ENCODE measurements around the gene NPAS3. TPM values are rescaled to one million over a fixed set of nuclear protein-coding genes. Genes with fewer than 3 reads are reported as not detected.

Gene NPAS3
- total RNA-seq, 4 donors from 2014 or later: 0.51 to 15.2 (median 6.6) TPM

- no peak for TF ChIP-seq POLR2A (IDR thresholded peaks at IDR 0.05)
- no peak for TF ChIP-seq CTCF (IDR thresholded peaks at IDR 0.05)
These were observed 514.3 kb downstream of the NPAS3 start for GRCh38 chr14:33452995-33453394.

GRCh38 chr14:33454022-33454595 lies 515.4 kb downstream of the NPAS3 start:
- Histone ChIP-seq H3K4me1 (no peaks in the 10 kb centered on the region), H3K27ac (no peak overlapping the region), H3K9me3 (no peaks in the 10 kb centered on the region), H3K27me3 (no peaks in the 10 kb centered on the region), H3K36me3 (no peaks in the 10 kb centered on the region), H3K4me3 (no peak overlapping the region)
- intact Hi-C loops (cut with DNase I; ENCODE audit: low total_unique reads): no loop called here
- TF ChIP-seq CTCF (IDR thresholded peaks at IDR 0.05) (no peak), POLR2A (IDR thresholded peaks at IDR 0.05) (no peak)
- DNase-seq: no peak

More at GRCh38 chr14:33452995-33453394, 514.3 kb downstream of the NPAS3 start:
- Histone ChIP-seq H3K36me3 (no peaks in the 10 kb centered on the region), H3K9me3 (no peaks in the 10 kb centered on the region), H3K4me3 (no peak overlapping the region), H3K27me3 (no peaks in the 10 kb centered on the region), H3K4me1 (no peaks in the 10 kb centered on the region), H3K27ac (no peak overlapping the region)
- intact Hi-C loops (cut with DNase I; ENCODE audit: low total_unique reads): no loop called here
- no peak for DNase-seq

GRCh38 chr14:33454707-33455106 lies 516.0 kb downstream of the NPAS3 start:
- TF ChIP-seq POLR2A (IDR thresholded peaks at IDR 0.05) (no peak), CTCF (IDR thresholded peaks at IDR 0.05) (no peak)

GRCh38 chr14:33455654-33456345 lies 517.1 kb downstream of the NPAS3 start:
- H3K4me3 ChIP-seq: no peak overlapping the region
- H3K4me1 ChIP-seq: no peaks in the 10 kb centered on the region
- DNase-seq: no peak
- intact Hi-C loops (cut with DNase I; ENCODE audit: low total_unique reads): no loop called here
- TF ChIP-seq POLR2A (IDR thresholded peaks at IDR 0.05) (no peak), CTCF (IDR thresholded peaks at IDR 0.05) (no peak)
- no peaks in the 10 kb centered on the region for H3K36me3 ChIP-seq
- no peaks in the 10 kb centered on the region for H3K9me3 ChIP-seq
- no peaks in the 10 kb centered on the region for H3K27me3 ChIP-seq
- H3K27ac ChIP-seq: no peak overlapping the region

More at GRCh38 chr14:33454707-33455106, 516.0 kb downstream of the NPAS3 start:
- Histone ChIP-seq H3K27ac (no peak overlapping the region), H3K9me3 (no peaks in the 10 kb centered on the region), H3K27me3 (no peaks in the 10 kb centered on the region), H3K36me3 (no peaks in the 10 kb centered on the region), H3K4me3 (no peak overlapping the region), H3K4me1 (no peaks in the 10 kb centered on the region)
- no peak for DNase-seq
- intact Hi-C loops (cut with DNase I; ENCODE audit: low total_unique reads): no loop called here

GRCh38 chr14:33457021-33457420 lies 518.3 kb downstream of the NPAS3 start:
- no peaks in the 10 kb centered on the region for H3K27me3 ChIP-seq
- no peaks in the 10 kb centered on the region for H3K4me1 ChIP-seq
- no peak for DNase-seq
- H3K27ac ChIP-seq: no peak overlapping the region
- no peaks in the 10 kb centered on the region for H3K9me3 ChIP-seq
- H3K4me3 ChIP-seq: no peak overlapping the region
- no peaks in the 10 kb centered on the region for H3K36me3 ChIP-seq
- TF ChIP-seq CTCF (IDR thresholded peaks at IDR 0.05): no peak
- TF ChIP-seq POLR2A (IDR thresholded peaks at IDR 0.05): no peak
- intact Hi-C loops (cut with DNase I; ENCODE audit: low total_unique reads): no loop called here

All from uterus (tissue), 4 donors.